ENCODE measurements around the gene NHEJ1.

- no peak for TF ChIP-seq CTCF (IDR thresholded peaks at IDR 0.05)
- no peak for TF ChIP-seq NFYB (CRISPR knock-in tag; conservative IDR thresholded peaks at IDR 0.05; ENCODE audit: low read depth)
- TF ChIP-seq MXD4 (CRISPR knock-in tag; IDR thresholded peaks at IDR 0.05; ENCODE audit: borderline replicate concordance), result no peak
- no peak for TF ChIP-seq ZBTB21 (CRISPR knock-in tag; IDR thresholded peaks at IDR 0.05; ENCODE audit: borderline replicate concordance)
- no peak for TF ChIP-seq ZNF423 (CRISPR knock-in tag; IDR thresholded peaks at IDR 0.05)
- no peak for TF ChIP-seq AFF4 (CRISPR knock-in tag; IDR thresholded peaks at IDR 0.05; ENCODE audit: borderline replicate concordance)
- no peak for TF ChIP-seq ELF4 (CRISPR knock-in tag; IDR thresholded peaks at IDR 0.05; ENCODE audit: low read depth)
- TF ChIP-seq ATF3 (CRISPR knock-in tag; conservative IDR thresholded peaks at IDR 0.05), result no peak
- no peak for TF ChIP-seq USF2 (CRISPR knock-in tag; IDR thresholded peaks at IDR 0.05)
- no peak for TF ChIP-seq NFE2L1 (CRISPR knock-in tag; IDR thresholded peaks at IDR 0.05)
Measured at GRCh38 chr2:219094171-219094570, 66.4 kb downstream of the NHEJ1 start.
